ENCODE measurements around the gene SAMD9L. TPM values are rescaled to one million over a fixed set of nuclear protein-coding genes. Genes with fewer than 3 reads are reported as not detected.

The SAMD9L gene
- polyA plus RNA-seq, 1 of the 3 experiments (the other 2 are of a cell fraction): 1.8 TPM

- TF ChIP-seq ZBTB33 (IDR thresholded peaks at IDR 0.05; ENCODE audit: borderline replicate concordance, low read depth) (no peak), SIN3A (IDR thresholded peaks at IDR 0.05; ENCODE audit: borderline replicate concordance, low read depth, low read length) (no peak), JUND (IDR thresholded peaks at IDR 0.05) (no peak), FOXM1 (IDR thresholded peaks at IDR 0.05; ENCODE audit: low read depth) (no peak), GABPA (IDR thresholded peaks at IDR 0.05; ENCODE audit: low read depth) (no peak), RAD21 (IDR thresholded peaks at IDR 0.05; ENCODE audit: low read length) (peak; percentile 56), PBX3 (IDR thresholded peaks at IDR 0.05) (no peak), NFIC (IDR thresholded peaks at IDR 0.05; ENCODE audit: borderline replicate concordance) (no peak), REST (IDR thresholded peaks at IDR 0.05; ENCODE audit: low read depth, low read length) (no peak), FOXJ3 (CRISPR knock-in tag; IDR thresholded peaks at IDR 0.05) (no peak), SMC3 (IDR thresholded peaks at IDR 0.05; ENCODE audit: low read depth, low read length) (peak; percentile 20; the same call in 1 of the 2 replicates), USF2 (IDR thresholded peaks at IDR 0.05; ENCODE audit: borderline replicate concordance, low read depth, low read length) (no peak), EZH2phosphoT487 (IDR thresholded peaks at IDR 0.05; ENCODE audit: borderline replicate concordance, low read depth) (no peak), TAF1 (IDR thresholded peaks at IDR 0.05; ENCODE audit: borderline replicate concordance, low read depth, low read length) (no peak), YY1 (IDR thresholded peaks at IDR 0.05; ENCODE audit: low read depth) (no peak)
These were observed 55.3 kb downstream of the SAMD9L start (continued) for GRCh38 chr7:93092757-93093370.

Other genes starting within 250 kb of the SAMD9L start
- 0.95 and 1.3 TPM in 2 replicates for gene SAMD9, start 30.4 kb downstream of the SAMD9L start, polyA plus RNA-seq (2012; rRNA removed)
- not detected in 2 replicates for gene HEPACAM2, start 78.1 kb upstream of the SAMD9L start, polyA plus RNA-seq (2012; rRNA removed)
- 9.1 and 12.4 TPM in 2 replicates for gene VPS50, start 84.0 kb upstream of the SAMD9L start, polyA plus RNA-seq (2012; rRNA removed)

All from SK-N-SH (cell line).